OCI-LY7 (cell line): ENCODE measurements around the gene TMA7B. TPM values are rescaled to one million over a fixed set of nuclear protein-coding genes. Genes with fewer than 3 reads are reported as not detected.

ENCODE experiments used
- BruUV-seq: library from RNA; stranded (reverse); fragments of 400-500 nt; replicated peaks from 2 replicates; lab custom pipeline; 2021; lab: Mats Ljungman, UMichigan
- CTCF ChIA-PET: fragments of 300-600 bp; sonication (Branson Sonifier 250); formaldehyde crosslinking; loops from one replicate; lab custom pipeline; 2022; ENCODE audit warnings: antibody characterized with exemption; ENCODE audit not compliant: unreplicated experiment; lab: Charles Lee
- POLR2A ChIA-PET: fragments of 300-600 bp; sonication (Branson Sonifier 250); formaldehyde crosslinking; loops from one replicate; lab custom pipeline; 2022; ENCODE audit warnings: antibody characterized with exemption; lab: Charles Lee
- DNase-seq: peaks from one replicate; pipeline ENCODE4 v3.0.0-alpha.2; 2015; ENCODE audit warnings: low spot score
- H2AFZ ChIP-seq: fragments of 200-600 bp; sonication (generic), shearing (Covaris generic); 2 replicates; pipeline ENCODE4 v1.6.1; 2014; ENCODE audit warnings: mild to moderate bottlenecking, antibody characterized with exemption, low read length, moderate library complexity
- H3K27ac ChIP-seq: fragments of 200-600 bp; sonication (generic); 2 replicates; pipeline ENCODE4 v1.5.1; 2014; ENCODE audit warnings: mixed run types, low read depth, mild to moderate bottlenecking, moderate library complexity, low read length, inconsistent platforms; ENCODE audit not compliant: poor library complexity, severe bottlenecking
- H3K36me3 ChIP-seq: fragments of 200-600 bp; sonication (generic); 2 replicates; pipeline ENCODE4 v1.6.1; 2014; ENCODE audit warnings: mild to moderate bottlenecking, antibody characterized with exemption, low read length, moderate library complexity, mixed read lengths; ENCODE audit not compliant: insufficient read depth
- H3K4me1 ChIP-seq: fragments of 200-600 bp; sonication (generic); 2 replicates; pipeline ENCODE4 v1.5.1; 2014; ENCODE audit warnings: mild to moderate bottlenecking, low read length; ENCODE audit not compliant: insufficient read depth, poor library complexity, severe bottlenecking
- H3K4me2 ChIP-seq: fragments of 200-600 bp; sonication (generic); 2 replicates; pipeline ENCODE4 v1.6.1; 2014; ENCODE audit warnings: mild to moderate bottlenecking, low read length
- H3K4me3 ChIP-seq: fragments of 200-600 bp; sonication (generic); 2 replicates; pipeline ENCODE4 v1.5.1; 2014; ENCODE audit warnings: mild to moderate bottlenecking, low read depth, low read length; ENCODE audit not compliant: poor library complexity, severe bottlenecking
- H3K79me2 ChIP-seq: fragments of 200-600 bp; sonication (generic); 2 replicates; pipeline ENCODE4 v1.6.1; 2016; ENCODE audit warnings: low read depth, mild to moderate bottlenecking, low read length, moderate library complexity, mixed read lengths; ENCODE audit not compliant: insufficient read depth
- H3K9me2 ChIP-seq: fragments of 200-600 bp; sonication (generic); 2 replicates; pipeline ENCODE4 v1.6.1; 2016; ENCODE audit warnings: mild to moderate bottlenecking, low read length, mixed read lengths; ENCODE audit not compliant: insufficient read depth
- H3K9me3 ChIP-seq: fragments of 200-600 bp; sonication (generic); 2 replicates; pipeline ENCODE4 v1.6.1; 2014; ENCODE audit warnings: mild to moderate bottlenecking, mixed run types, low read length, mixed read lengths
- H4K20me1 ChIP-seq: fragments of 200-600 bp; sonication (generic); 2 replicates; pipeline ENCODE4 v1.6.1; 2014; ENCODE audit warnings: mild to moderate bottlenecking, antibody characterized with exemption, low read length, moderate library complexity, mixed read lengths; ENCODE audit not compliant: insufficient read depth
- EZH2phosphoT487 ChIP-seq: fragments of 200-600 bp; sonication (generic); IDR thresholded peaks from 2 replicates; pipeline ENCODE4 v1.6.1; 2018; ENCODE audit warnings: low read depth, borderline replicate concordance, mild to moderate bottlenecking, mixed run types, antibody characterized with exemption, low read length, moderate library complexity, mixed read lengths
- intact Hi-C: fragments of 100-400 bp; cut with micrococcal nuclease; formaldehyde crosslinking; loops from one replicate; pipeline ENCODE4 v1.10.0; 2022; ENCODE audit not compliant: unreplicated experiment
- total RNA-seq, 2 experiments: library from RNA; depleted of rRNA in 1 of 2; stranded (reverse); fragments of >200 nt in 1 of 2; shearing (Covaris generic) in 1 of 2; gene quantifications; 2 replicates each; pipeline ENCODE4 v1.2.3, GENCODE V29; 2014 to 2022
- TF ChIP-seq, protein P1 (sequence below): fragments of 200-600 bp; sonication (generic); conservative IDR thresholded peaks from 2 replicates; pipeline ENCODE4 v1.5.1; 2014; ENCODE audit warnings: mild to moderate bottlenecking, antibody characterized with exemption, low read length, moderate library complexity, mixed read lengths

Gene TMA7B
- total RNA-seq, 2 experiments from 2014 or later, result not detected

DNA sequence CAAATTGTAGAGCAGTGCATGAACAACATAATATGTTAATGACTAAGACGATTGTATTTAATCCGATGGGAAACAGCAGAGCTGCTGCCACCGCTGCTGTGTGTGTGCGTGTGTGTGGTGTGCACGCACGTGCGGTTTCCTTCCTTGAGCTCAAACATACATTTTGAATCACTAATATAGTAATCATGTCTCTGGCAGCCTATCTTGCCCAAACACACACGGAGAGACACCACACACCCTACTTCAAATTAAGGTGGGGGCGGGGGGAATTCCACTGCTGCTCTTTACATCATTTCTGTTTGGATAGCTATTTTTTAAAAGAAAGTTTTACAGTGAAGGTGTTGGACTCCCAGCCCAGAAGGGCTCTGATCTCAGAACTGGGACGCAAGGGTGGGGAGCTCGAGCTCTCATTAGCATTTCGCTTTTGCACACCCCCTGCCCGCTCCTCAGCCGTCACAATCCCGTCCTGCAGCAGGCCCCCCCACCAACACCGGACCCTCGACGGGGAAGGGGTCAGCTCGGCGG is 33.9 kb downstream of the TMA7B start:
- Histone ChIP-seq H2AFZ (no peak overlapping the region), H4K20me1 (no peaks in the 10 kb centered on the region), H3K79me2 (no peaks in the 10 kb centered on the region), H3K4me1 (no peaks in the 10 kb centered on the region), H3K36me3 (no peaks in the 10 kb centered on the region), H3K27ac (no peak overlapping the region), H3K9me2 (no peaks in the 10 kb centered on the region), H3K4me3 (no peak overlapping the region), H3K9me3 (no peaks in the 10 kb centered on the region), H3K4me2 (no peak overlapping the region)
- intact Hi-C loops, result no loop called here
- POLR2A ChIA-PET, result no interaction called here
- DNase-seq, result no peak
- TF ChIP-seq, protein P1, sequence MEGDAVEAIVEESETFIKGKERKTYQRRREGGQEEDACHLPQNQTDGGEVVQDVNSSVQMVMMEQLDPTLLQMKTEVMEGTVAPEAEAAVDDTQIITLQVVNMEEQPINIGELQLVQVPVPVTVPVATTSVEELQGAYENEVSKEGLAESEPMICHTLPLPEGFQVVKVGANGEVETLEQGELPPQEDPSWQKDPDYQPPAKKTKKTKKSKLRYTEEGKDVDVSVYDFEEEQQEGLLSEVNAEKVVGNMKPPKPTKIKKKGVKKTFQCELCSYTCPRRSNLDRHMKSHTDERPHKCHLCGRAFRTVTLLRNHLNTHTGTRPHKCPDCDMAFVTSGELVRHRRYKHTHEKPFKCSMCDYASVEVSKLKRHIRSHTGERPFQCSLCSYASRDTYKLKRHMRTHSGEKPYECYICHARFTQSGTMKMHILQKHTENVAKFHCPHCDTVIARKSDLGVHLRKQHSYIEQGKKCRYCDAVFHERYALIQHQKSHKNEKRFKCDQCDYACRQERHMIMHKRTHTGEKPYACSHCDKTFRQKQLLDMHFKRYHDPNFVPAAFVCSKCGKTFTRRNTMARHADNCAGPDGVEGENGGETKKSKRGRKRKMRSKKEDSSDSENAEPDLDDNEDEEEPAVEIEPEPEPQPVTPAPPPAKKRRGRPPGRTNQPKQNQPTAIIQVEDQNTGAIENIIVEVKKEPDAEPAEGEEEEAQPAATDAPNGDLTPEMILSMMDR, result no peak
- TF ChIP-seq EZH2phosphoT487, result no peak
- no TSS peak for BruUV-seq
- CTCF ChIA-PET, result no interaction called here

GRCh38 chr22:39994566-39995392 is 34.6 kb downstream of the TMA7B start, which contains the start of gene FAM83F:
FAM83F (plus strand) TSS chr22:39994954; CDS start chr22:39995043, 89 bp downstream.
- Histone ChIP-seq H4K20me1 (no peaks in the 10 kb centered on the region), H3K36me3 (no peaks in the 10 kb centered on the region), H2AFZ (no peak within 1 kb of the TSS), H3K4me3 (no peak within 1 kb of the TSS), H3K9me3 (no peaks in the 10 kb centered on the region), H3K4me1 (no peaks in the 10 kb centered on the region), H3K9me2 (no peaks in the 10 kb centered on the region), H3K79me2 (no peaks in the 10 kb centered on the region), H3K4me2 (no peak within 1 kb of the TSS), H3K27ac (no peak within 1 kb of the TSS)
- ChIA-PET CTCF (no interaction called here), POLR2A (no interaction called here)
- no peak for DNase-seq
- no TSS peak for BruUV-seq
- TF ChIP-seq EZH2phosphoT487, result no peak
- TF ChIP-seq, protein P1, result no peak
- intact Hi-C loops, result no loop called here
